OCI-LY1 (cell line): ENCODE measurements around the gene QRSL1.

ENCODE experiments used
- H2AFZ ChIP-seq: fragments of 200-600 bp; sonication (generic), shearing (Covaris generic); 2 replicates; pipeline ENCODE4 v1.6.0; 2014; ENCODE audit warnings: antibody characterized with exemption, mild to moderate bottlenecking, low read length
- H3F3A ChIP-seq: fragments of 200-600 bp; sonication (generic), shearing (Covaris generic); 2 replicates; pipeline ENCODE4 v1.6.0; 2014; ENCODE audit warnings: mild to moderate bottlenecking, antibody characterized with exemption, low read length, moderate library complexity; ENCODE audit not compliant: insufficient read depth
- H3K27ac ChIP-seq: fragments of 200-600 bp; sonication (generic); 2 replicates; pipeline ENCODE4 v1.5.1; 2014; ENCODE audit warnings: low read length, mixed run types, mild to moderate bottlenecking, low read depth; ENCODE audit not compliant: poor library complexity, severe bottlenecking
- H3K27me3 ChIP-seq: fragments of 200-600 bp; sonication (generic); 2 replicates; pipeline ENCODE4 v1.6.0; 2014; ENCODE audit warnings: antibody characterized with exemption, mild to moderate bottlenecking, low read length, moderate library complexity; ENCODE audit not compliant: insufficient read depth
- H3K36me3 ChIP-seq: fragments of 200-600 bp; sonication (generic); 2 replicates; pipeline ENCODE4 v1.6.1; 2014; ENCODE audit warnings: mild to moderate bottlenecking, antibody characterized with exemption, low read length, moderate library complexity, mixed read lengths; ENCODE audit not compliant: insufficient read depth
- H3K4me1 ChIP-seq: fragments of 200-600 bp; sonication (generic); 2 replicates; pipeline ENCODE4 v1.5.1; 2014; ENCODE audit warnings: mild to moderate bottlenecking, low read length, moderate library complexity; ENCODE audit not compliant: insufficient read depth, severe bottlenecking
- H3K4me2 ChIP-seq: fragments of 200-600 bp; sonication (generic), shearing (Covaris generic); 2 replicates; pipeline ENCODE4 v1.6.1; 2014; ENCODE audit warnings: low read length
- H3K4me3 ChIP-seq: fragments of 200-600 bp; sonication (generic); 2 replicates; pipeline ENCODE4 v1.5.1; 2014; ENCODE audit warnings: low read length, low read depth, mild to moderate bottlenecking, mixed read lengths; ENCODE audit not compliant: poor library complexity, severe bottlenecking
- H3K79me2 ChIP-seq: fragments of 200-600 bp; shearing (Covaris generic); 2 replicates; pipeline ENCODE4 v1.6.1; 2016; ENCODE audit warnings: mixed run types, low read length, mixed read lengths; ENCODE audit not compliant: insufficient read depth
- H3K9ac ChIP-seq: fragments of 200-600 bp; sonication (generic), shearing (Covaris generic); 2 replicates; pipeline ENCODE4 v1.6.1; 2014; ENCODE audit warnings: mild to moderate bottlenecking, low read length, mixed read lengths
- H3K9me2 ChIP-seq: fragments of 200-600 bp; sonication (generic), shearing (Covaris generic); 2 replicates; pipeline ENCODE4 v1.6.1; 2014; ENCODE audit warnings: low read depth, mild to moderate bottlenecking, low read length, mixed read lengths
- H3K9me3 ChIP-seq: fragments of 200-600 bp; shearing (Covaris generic); 2 replicates; pipeline ENCODE4 v1.6.1; 2014; ENCODE audit warnings: low read length, mixed read lengths
- H4K20me1 ChIP-seq: fragments of 200-600 bp; sonication (generic), shearing (Covaris generic); 2 replicates; pipeline ENCODE4 v1.6.0; 2016; ENCODE audit warnings: mild to moderate bottlenecking, low read length; ENCODE audit not compliant: insufficient read depth
- EZH2 ChIP-seq: fragments of 200-600 bp; sonication (generic), shearing (Covaris generic); IDR thresholded peaks from 2 replicates; pipeline ENCODE4 v1.8.0; 2017; ENCODE audit warnings: borderline replicate concordance, mixed run types, mild to moderate bottlenecking, antibody characterized with exemption, low read length, moderate library complexity, mixed read lengths
- TF ChIP-seq, protein P1 (sequence below): fragments of 200-600 bp; sonication (generic), shearing (Covaris generic); IDR thresholded peaks from 2 replicates; pipeline ENCODE4 v1.5.1; 2017; ENCODE audit warnings: mild to moderate bottlenecking, antibody characterized with exemption, low read length, moderate library complexity, mixed read lengths

QRSL1 gene

GRCh38 chr6:106643061-106643460, 13.7 kb downstream of the QRSL1 start:
- Histone ChIP-seq H2AFZ (no peak overlapping the region), H3K9me3 (no peaks in the 10 kb centered on the region), H3K9ac (no peak overlapping the region), H3K4me3 (no peak overlapping the region), H3K36me3 (peaks cover 72% of the 10 kb centered on the region), H3F3A (0 out of 2 replicates have a peak, but pooled peaks cover 5% of the 10 kb centered on the region), H3K9me2 (no peaks in the 10 kb centered on the region), H4K20me1 (no peaks in the 10 kb centered on the region), H3K4me1 (peaks cover 27% of the 10 kb centered on the region), H3K79me2 (peaks cover 7% of the 10 kb centered on the region), H3K27me3 (no peaks in the 10 kb centered on the region), H3K4me2 (no peak overlapping the region), H3K27ac (no peak overlapping the region)
- TF ChIP-seq, protein P1, sequence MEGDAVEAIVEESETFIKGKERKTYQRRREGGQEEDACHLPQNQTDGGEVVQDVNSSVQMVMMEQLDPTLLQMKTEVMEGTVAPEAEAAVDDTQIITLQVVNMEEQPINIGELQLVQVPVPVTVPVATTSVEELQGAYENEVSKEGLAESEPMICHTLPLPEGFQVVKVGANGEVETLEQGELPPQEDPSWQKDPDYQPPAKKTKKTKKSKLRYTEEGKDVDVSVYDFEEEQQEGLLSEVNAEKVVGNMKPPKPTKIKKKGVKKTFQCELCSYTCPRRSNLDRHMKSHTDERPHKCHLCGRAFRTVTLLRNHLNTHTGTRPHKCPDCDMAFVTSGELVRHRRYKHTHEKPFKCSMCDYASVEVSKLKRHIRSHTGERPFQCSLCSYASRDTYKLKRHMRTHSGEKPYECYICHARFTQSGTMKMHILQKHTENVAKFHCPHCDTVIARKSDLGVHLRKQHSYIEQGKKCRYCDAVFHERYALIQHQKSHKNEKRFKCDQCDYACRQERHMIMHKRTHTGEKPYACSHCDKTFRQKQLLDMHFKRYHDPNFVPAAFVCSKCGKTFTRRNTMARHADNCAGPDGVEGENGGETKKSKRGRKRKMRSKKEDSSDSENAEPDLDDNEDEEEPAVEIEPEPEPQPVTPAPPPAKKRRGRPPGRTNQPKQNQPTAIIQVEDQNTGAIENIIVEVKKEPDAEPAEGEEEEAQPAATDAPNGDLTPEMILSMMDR = no peak
- TF ChIP-seq EZH2 = no peak

- H3K9ac ChIP-seq = peak overlapping the region; percentile 83
- H4K20me1 ChIP-seq = no peaks in the 10 kb centered on the region
- TF ChIP-seq EZH2 = no peak
- TF ChIP-seq, protein P1 = no peak
- no peaks in the 10 kb centered on the region for H3K27me3 ChIP-seq
- peaks cover 74% of the 10 kb centered on the region for H3K36me3 ChIP-seq
- H3K9me3 ChIP-seq = no peaks in the 10 kb centered on the region
- peaks cover 35% of the 10 kb centered on the region for H3K4me1 ChIP-seq
- peaks cover 35% of the 10 kb centered on the region for H3K79me2 ChIP-seq
- H3K4me2 ChIP-seq = peak overlapping the region; percentile 75
- H3F3A ChIP-seq = no peaks in the 10 kb centered on the region
- no peaks in the 10 kb centered on the region for H3K9me2 ChIP-seq
- H2AFZ ChIP-seq = no peak overlapping the region
- H3K27ac ChIP-seq = peak overlapping the region; percentile 95
- H3K4me3 ChIP-seq = peak overlapping the region; percentile 67
Observed at GRCh38 chr6:106648651-106649308, 19.4 kb downstream of the QRSL1 start.

- Histone ChIP-seq H3K27me3 (no peaks in the 10 kb centered on the region), H3K4me2 (no peak overlapping the region), H4K20me1 (no peaks in the 10 kb centered on the region), H3K27ac (no peak overlapping the region), H3F3A (no peaks in the 10 kb centered on the region), H3K9me3 (0 out of 2 replicates have a peak, but pooled peaks cover 7% of the 10 kb centered on the region), H3K36me3 (peaks cover 100% of the 10 kb centered on the region), H3K9me2 (no peaks in the 10 kb centered on the region), H3K9ac (no peak overlapping the region), H3K79me2 (peaks cover 4% of the 10 kb centered on the region; the same call in 1 of the 2 replicates), H2AFZ (no peak overlapping the region), H3K4me3 (no peak overlapping the region), H3K4me1 (peaks cover 10% of the 10 kb centered on the region)
- TF ChIP-seq EZH2 = no peak
- TF ChIP-seq, protein P1 = no peak
Observed at GRCh38 chr6:106658469-106658868, 29.1 kb downstream of the QRSL1 start.
